COR-L47 (cell line): ENCODE measurements around the gene KRT74.

Experiments used
- DNase-seq: peaks from one replicate; lab custom pipeline; 2025; lab: John Stamatoyannopoulos, UW

Gene KRT74

GRCh38 chr12:52573306-52573705, 337 bp downstream of the KRT74 start:
- no peak for DNase-seq

GRCh38 chr12:52570511-52570910, 3.1 kb downstream of the KRT74 start:
- DNase-seq, result no peak

- no peak for DNase-seq
These were observed 5.5 kb downstream of the KRT74 start for GRCh38 chr12:52568111-52568510.

- DNase-seq, result no peak
These were observed 6.8 kb downstream of the KRT74 start for GRCh38 chr12:52566847-52567291.

GRCh38 chr12:52564582-52564981, 9.1 kb downstream of the KRT74 start:
- no peak for DNase-seq

- DNase-seq, result no peak
These were observed 11.7 kb downstream of the KRT74 start for GRCh38 chr12:52561880-52562449.

GRCh38 chr12:52559979-52560378, 13.7 kb downstream of the KRT74 start:
- DNase-seq, result no peak

GRCh38 chr12:52558781-52559445, 14.7 kb downstream of the KRT74 start:
- DNase-seq, result no peak

- DNase-seq, result no peak
These were observed 16.2 kb downstream of the KRT74 start for GRCh38 chr12:52557476-52557875.

- no peak for DNase-seq
These were observed 18.1 kb downstream of the KRT74 start for GRCh38 chr12:52555577-52555976.

GRCh38 chr12:52552681-52553195, 20.9 kb downstream of the KRT74 start, which contains the start of gene KRT71:
Gene KRT71, minus strand, starts transcription at chr12:52553145. Its CDS starts 68 bp downstream, at chr12:52553077.
- no peak for DNase-seq

- no peak for DNase-seq
These were observed 21.6 kb downstream of the KRT74 start for GRCh38 chr12:52552055-52552454.

- DNase-seq, result no peak
These were observed 22.3 kb downstream of the KRT74 start for GRCh38 chr12:52551216-52551865.

GRCh38 chr12:52546126-52546525, 27.5 kb downstream of the KRT74 start:
- no peak for DNase-seq

GRCh38 chr12:52543985-52544883, 29.4 kb downstream of the KRT74 start:
- DNase-seq, result no peak

- no peak for DNase-seq
These were observed 30.8 kb downstream of the KRT74 start for GRCh38 chr12:52542785-52543318.

- DNase-seq, result no peak
These were observed 31.5 kb downstream of the KRT74 start for GRCh38 chr12:52542157-52542556.

- DNase-seq, result no peak
These were observed 31.9 kb downstream of the KRT74 start for GRCh38 chr12:52541709-52542108.

GRCh38 chr12:52540531-52540930, 33.1 kb downstream of the KRT74 start:
- DNase-seq, result no peak

GRCh38 chr12:52539821-52540173, 33.8 kb downstream of the KRT74 start:
- DNase-seq, result no peak

- DNase-seq, result peak; percentile 86
These were observed 34.4 kb downstream of the KRT74 start for GRCh38 chr12:52539083-52539820.
